HG02938 (cell line): ENCODE measurements around the gene LAPTM4A.
"Not testable (repeated sequence)": the region's sequence is repeated elsewhere in the genome, so short reads cannot be mapped to it uniquely, and the experiment has no call there.

ENCODE experiments used
- ATAC-seq: cut with Tn5 transposase; IDR thresholded peaks from one replicate; pipeline ENCODE4 v1.9.1; 2021; ENCODE audit warnings: mild to moderate bottlenecking, moderate library complexity; ENCODE audit not compliant: unreplicated experiment

The LAPTM4A gene

GRCh38 chr2:20052861-20053281, 1.4 kb upstream of the LAPTM4A start:
- ATAC-seq, result no peak

- no peak for ATAC-seq
These were observed 912 bp upstream of the LAPTM4A start for GRCh38 chr2:20052229-20052851.

GRCh38 chr2:20050646-20051531, 539 bp downstream of the LAPTM4A start:
- peak; percentile 19 for ATAC-seq

GRCh38 chr2:20050104-20050645, 1.3 kb downstream of the LAPTM4A start:
- ATAC-seq, result peak; percentile 28

GRCh38 chr2:20049637-20050036, 1.8 kb downstream of the LAPTM4A start:
- no peak for ATAC-seq

- ATAC-seq, result no peak
These were observed 2.7 kb downstream of the LAPTM4A start for GRCh38 chr2:20048488-20049448.

GRCh38 chr2:20045712-20046292, 5.6 kb downstream of the LAPTM4A start:
- not testable (repeated sequence) for ATAC-seq

GRCh38 chr2:20044778-20045177, 6.7 kb downstream of the LAPTM4A start:
- ATAC-seq, result no peak

GRCh38 chr2:20042531-20042930, 8.9 kb downstream of the LAPTM4A start:
- no peak for ATAC-seq

GRCh38 chr2:20040489-20041172, 10.8 kb downstream of the LAPTM4A start:
- no peak for ATAC-seq

GRCh38 chr2:20037660-20038059, 13.8 kb downstream of the LAPTM4A start:
- ATAC-seq, result no peak

GRCh38 chr2:20035955-20036666, 15.3 kb downstream of the LAPTM4A start:
- ATAC-seq, result no peak

- no peak for ATAC-seq
These were observed 16.6 kb downstream of the LAPTM4A start for GRCh38 chr2:20034821-20035220.

GRCh38 chr2:20034218-20034617, 17.2 kb downstream of the LAPTM4A start:
- no peak for ATAC-seq

GRCh38 chr2:20033322-20033721, 18.1 kb downstream of the LAPTM4A start:
- no peak for ATAC-seq

GRCh38 chr2:20030224-20030623, 21.2 kb downstream of the LAPTM4A start:
- no peak for ATAC-seq

GRCh38 chr2:20027705-20028434, 23.6 kb downstream of the LAPTM4A start:
- no peak for ATAC-seq

- no peak for ATAC-seq
These were observed 24.2 kb downstream of the LAPTM4A start for GRCh38 chr2:20027260-20027677.
